Neural progenitor cell (in vitro differentiated cells): ENCODE results near the gene RMDN3.

Source experiments
- CTCF ChIP-seq: fragments of 200-600 bp; sonication (generic); IDR thresholded peaks from 2 replicates; pipeline ENCODE4 v1.5.1; 2017; ENCODE audit warnings: antibody characterized with exemption, mild to moderate bottlenecking
- EZH2 ChIP-seq: fragments of 200-600 bp; sonication (generic); IDR thresholded peaks from 2 replicates; pipeline ENCODE4 v1.6.1; 2017; ENCODE audit warnings: antibody characterized with exemption, mild to moderate bottlenecking, moderate library complexity
- EZH2phosphoT487 ChIP-seq: fragments of 200-600 bp; sonication (generic); IDR thresholded peaks from 2 replicates; pipeline ENCODE4 v1.6.1; 2017; ENCODE audit warnings: antibody characterized with exemption

DNA sequence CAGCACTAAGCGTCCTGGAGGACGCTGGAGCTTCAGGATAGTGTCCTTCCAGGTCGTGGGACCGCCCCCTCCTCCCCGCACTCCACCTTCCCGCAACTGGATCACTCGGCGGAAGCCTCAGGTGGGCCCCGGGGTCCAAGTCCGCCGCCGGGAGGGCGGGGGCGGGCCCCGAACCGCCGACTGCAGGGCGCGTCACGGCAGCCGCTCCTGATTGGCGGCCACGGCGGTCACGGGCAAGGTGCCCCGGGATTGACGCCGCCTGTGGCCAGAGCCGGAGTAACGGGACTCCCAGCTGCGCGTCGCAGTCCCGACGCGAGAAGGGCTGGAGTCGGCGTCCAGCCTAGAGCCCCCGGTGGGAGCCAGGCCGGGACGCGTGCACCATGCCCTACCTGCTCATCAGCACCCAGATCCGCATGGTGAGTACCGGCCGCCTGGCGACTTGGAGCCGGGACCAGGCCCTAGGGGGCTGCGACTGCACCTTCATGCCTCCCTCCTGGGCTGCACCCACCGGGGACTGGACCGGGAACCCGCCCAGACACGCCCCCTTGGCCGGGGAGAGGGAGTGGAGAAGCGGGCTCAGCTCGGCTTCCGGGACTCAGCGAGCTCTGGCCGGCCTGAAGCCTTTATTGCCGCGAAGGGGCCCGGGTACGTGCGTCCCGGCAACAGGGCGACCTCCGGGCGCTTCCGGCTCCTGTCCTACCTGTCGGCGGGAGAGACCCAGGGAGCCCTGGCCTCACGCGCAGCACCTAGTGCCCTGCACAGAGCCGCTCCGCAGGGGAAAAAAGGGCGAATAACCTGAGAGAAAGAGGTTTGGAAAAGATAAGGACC is 9.0 kb upstream of the RMDN3 start, which contains the start of gene GCHFR:
- TF ChIP-seq EZH2 (peak; percentile 61), CTCF (peak; percentile 21), EZH2phosphoT487 (peak; percentile 34)
